ENCODE data around the gene TRIM34. TPM values are rescaled to one million over a fixed set of nuclear protein-coding genes. Genes with fewer than 3 reads are reported as not detected.
"Not testable (repeated sequence)": the region's sequence is repeated elsewhere in the genome, so short reads cannot be mapped to it uniquely, and the experiment has no call there.

TRIM34 gene
- 9.1 TPM for total RNA-seq

GRCh38 chr11:5624489-5625279 lies at the start of gene TRIM34:
TSS of gene TRIM34 (plus strand) at chr11:5625001. CDS start at chr11:5632332, 7,331 bp downstream.
- peak; percentile 67 for DNase-seq (ENCODE audit: low spot score)

GRCh38 chr11:5575152-5575551 lies 49.6 kb upstream of the TRIM34 start:
- no peak for DNase-seq (ENCODE audit: low spot score)

- no peak for DNase-seq (ENCODE audit: low spot score)
These were observed 47.7 kb upstream of the TRIM34 start for GRCh38 chr11:5577101-5577500.

- no peak for DNase-seq (ENCODE audit: low spot score)
These were observed 44.2 kb upstream of the TRIM34 start, which contains the start of gene OR52B6 for GRCh38 chr11:5580577-5580976. TSS of gene OR52B6 (plus strand) at chr11:5580877. CDS start at chr11:5580877, 0 bp downstream.

- DNase-seq (ENCODE audit: low spot score), result no peak
These were observed 43.8 kb upstream of the TRIM34 start for GRCh38 chr11:5581014-5581413.

- DNase-seq (ENCODE audit: low spot score), result not testable (repeated sequence)
These were observed 40.3 kb upstream of the TRIM34 start for GRCh38 chr11:5584458-5584857.

GRCh38 chr11:5589906-5590305 lies 34.9 kb upstream of the TRIM34 start:
- not testable (repeated sequence) for DNase-seq (ENCODE audit: low spot score)

- no peak for DNase-seq (ENCODE audit: low spot score)
These were observed 33.2 kb upstream of the TRIM34 start for GRCh38 chr11:5591613-5592012.

- DNase-seq (ENCODE audit: low spot score), result no peak
These were observed 32.2 kb upstream of the TRIM34 start for GRCh38 chr11:5592615-5593014.

GRCh38 chr11:5593146-5593545 lies 31.7 kb upstream of the TRIM34 start:
- DNase-seq (ENCODE audit: low spot score), result no peak

- DNase-seq (ENCODE audit: low spot score), result peak; percentile 70
These were observed 28.1 kb upstream of the TRIM34 start, which contains the start of gene TRIM6 for GRCh38 chr11:5596607-5597201. TSS of gene TRIM6 (plus strand) at chr11:5596637. CDS start at chr11:5596898, 261 bp downstream.

- DNase-seq (ENCODE audit: low spot score), result no peak
These were observed 26.8 kb upstream of the TRIM34 start for GRCh38 chr11:5597953-5598352.

- peak; percentile 78 for DNase-seq (ENCODE audit: low spot score)
These were observed 24.4 kb upstream of the TRIM34 start for GRCh38 chr11:5600374-5600851.

- DNase-seq (ENCODE audit: low spot score), result not testable (repeated sequence)
These were observed 22.0 kb upstream of the TRIM34 start for GRCh38 chr11:5602791-5603190.

GRCh38 chr11:5603326-5603725 lies 21.5 kb upstream of the TRIM34 start:
- DNase-seq (ENCODE audit: low spot score), result no peak

GRCh38 chr11:5604896-5605295 lies 19.9 kb upstream of the TRIM34 start:
- no peak for DNase-seq (ENCODE audit: low spot score)

- DNase-seq (ENCODE audit: low spot score), result no peak
These were observed 19.0 kb upstream of the TRIM34 start for GRCh38 chr11:5605849-5606248.

- no peak for DNase-seq (ENCODE audit: low spot score)
These were observed 16.0 kb upstream of the TRIM34 start for GRCh38 chr11:5608808-5609207.

GRCh38 chr11:5610446-5610845 lies 14.4 kb upstream of the TRIM34 start:
- no peak for DNase-seq (ENCODE audit: low spot score)

GRCh38 chr11:5611627-5612026 lies 13.2 kb upstream of the TRIM34 start:
- DNase-seq (ENCODE audit: low spot score), result no peak

- no peak for DNase-seq (ENCODE audit: low spot score)
These were observed 6.0 kb upstream of the TRIM34 start for GRCh38 chr11:5618807-5619206.

GRCh38 chr11:5620651-5621521 lies 3.9 kb upstream of the TRIM34 start:
- no peak for DNase-seq (ENCODE audit: low spot score)

Measured in ureter (tissue), 1 donor.